ENCODE results near the gene ACBD6. TPM values are rescaled to one million over a fixed set of nuclear protein-coding genes. Genes with fewer than 3 reads are reported as not detected.
"Not testable (repeated sequence)": the region's sequence is repeated elsewhere in the genome, so short reads cannot be mapped to it uniquely, and the experiment has no call there.

ACBD6 gene
- total RNA-seq, 1 donor from 2014 or later: 34.4 TPM

DNA sequence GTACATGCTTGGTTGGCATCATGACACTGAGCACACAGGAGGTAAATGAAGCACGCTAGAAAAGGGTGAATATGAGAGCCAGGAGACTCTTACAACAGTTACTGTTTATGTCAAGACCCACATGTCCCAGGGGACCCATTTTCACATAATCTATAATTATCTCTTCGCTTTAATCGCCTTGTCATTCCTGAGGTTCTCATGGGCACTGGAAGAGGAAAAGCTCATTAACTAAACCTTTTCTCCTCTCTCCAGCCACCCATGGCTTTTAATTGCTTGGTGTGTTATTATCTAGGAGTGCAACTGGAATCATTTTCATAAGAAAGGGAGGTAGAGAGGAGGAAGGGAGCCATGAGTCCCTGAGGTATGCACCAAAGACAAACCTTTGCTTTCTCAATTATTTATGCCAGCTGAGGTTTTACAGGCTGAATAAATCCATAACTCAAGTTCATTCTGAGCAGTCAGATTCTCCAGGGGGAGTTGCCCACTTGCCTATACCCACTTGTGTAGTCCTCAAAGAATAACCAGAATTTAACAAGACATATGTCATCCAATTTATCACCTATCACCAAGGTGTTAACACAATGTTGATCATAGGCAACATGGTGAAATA, 77.4 kb downstream of the ACBD6 start:
- intact Hi-C loops (cut with DNase I): no loop called here
- TF ChIP-seq, protein P1, sequence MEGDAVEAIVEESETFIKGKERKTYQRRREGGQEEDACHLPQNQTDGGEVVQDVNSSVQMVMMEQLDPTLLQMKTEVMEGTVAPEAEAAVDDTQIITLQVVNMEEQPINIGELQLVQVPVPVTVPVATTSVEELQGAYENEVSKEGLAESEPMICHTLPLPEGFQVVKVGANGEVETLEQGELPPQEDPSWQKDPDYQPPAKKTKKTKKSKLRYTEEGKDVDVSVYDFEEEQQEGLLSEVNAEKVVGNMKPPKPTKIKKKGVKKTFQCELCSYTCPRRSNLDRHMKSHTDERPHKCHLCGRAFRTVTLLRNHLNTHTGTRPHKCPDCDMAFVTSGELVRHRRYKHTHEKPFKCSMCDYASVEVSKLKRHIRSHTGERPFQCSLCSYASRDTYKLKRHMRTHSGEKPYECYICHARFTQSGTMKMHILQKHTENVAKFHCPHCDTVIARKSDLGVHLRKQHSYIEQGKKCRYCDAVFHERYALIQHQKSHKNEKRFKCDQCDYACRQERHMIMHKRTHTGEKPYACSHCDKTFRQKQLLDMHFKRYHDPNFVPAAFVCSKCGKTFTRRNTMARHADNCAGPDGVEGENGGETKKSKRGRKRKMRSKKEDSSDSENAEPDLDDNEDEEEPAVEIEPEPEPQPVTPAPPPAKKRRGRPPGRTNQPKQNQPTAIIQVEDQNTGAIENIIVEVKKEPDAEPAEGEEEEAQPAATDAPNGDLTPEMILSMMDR (IDR thresholded peaks at IDR 0.05): no peak
- TF ChIP-seq POLR2A (IDR thresholded peaks at IDR 0.05) (no peak), POLR2AphosphoS5 (IDR thresholded peaks at IDR 0.05; ENCODE audit: insufficient read depth in 1 of 2, low read depth in 1 of 2) (no peak)

DNA sequence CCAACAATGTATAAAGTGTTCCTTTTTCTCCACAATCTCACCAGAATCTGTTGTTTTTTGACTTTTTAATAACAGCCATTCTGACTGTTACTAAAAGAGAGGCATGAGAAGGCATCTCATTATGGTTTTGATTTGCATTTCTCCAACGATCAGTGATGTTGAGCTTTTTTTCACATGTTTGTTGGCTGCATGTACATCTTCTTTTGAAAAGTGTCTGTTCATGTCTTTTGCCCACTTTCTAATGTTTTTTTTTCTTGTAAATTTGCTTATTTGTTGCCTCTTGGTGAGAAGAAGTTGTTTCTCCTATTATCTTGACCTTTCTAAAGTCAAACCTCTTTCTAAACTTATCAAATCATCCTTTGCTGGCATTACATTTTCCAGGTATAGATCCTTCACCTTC, 80.8 kb downstream of the ACBD6 start:
- intact Hi-C loops (cut with DNase I): no loop called here

More for the DNA sequence above, 77.4 kb downstream of the ACBD6 start:
- no peaks in the 10 kb centered on the region for H3K27me3 ChIP-seq
- H3K36me3 ChIP-seq: no peaks in the 10 kb centered on the region
- DNase-seq (ENCODE audit: extremely low spot score in 2 of 2): no peak
- H3K9me3 ChIP-seq: no peaks in the 10 kb centered on the region
- H3K4me1 ChIP-seq: peaks cover 9% of the 10 kb centered on the region
- H3K4me3 ChIP-seq: no peak overlapping the region
- H3K27ac ChIP-seq: no peak overlapping the region

DNA sequence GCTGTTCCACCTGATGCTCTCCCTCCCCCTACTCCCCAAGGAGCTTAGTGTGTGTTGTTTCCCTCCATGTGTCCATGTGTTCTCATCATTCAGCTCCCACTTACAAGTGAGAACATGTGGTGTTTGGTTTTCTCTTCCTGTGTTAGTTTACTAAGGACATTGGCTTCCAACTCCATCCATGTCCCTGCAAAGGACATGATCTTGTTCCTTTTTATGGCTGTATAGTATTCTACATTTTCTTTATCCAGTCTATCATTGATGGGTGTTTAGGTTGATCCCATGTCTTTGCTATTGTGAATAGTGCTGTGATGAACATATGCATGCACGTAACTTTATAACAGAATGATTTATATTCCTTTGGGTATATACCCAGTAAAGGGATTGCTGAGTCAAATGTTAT, 81.2 kb downstream of the ACBD6 start:
- H3K4me3 ChIP-seq; H3K36me3 ChIP-seq; H3K4me1 ChIP-seq; H3K9me3 ChIP-seq; intact Hi-C loops (cut with DNase I); H3K27ac ChIP-seq; DNase-seq (ENCODE audit: extremely low spot score in 2 of 2); H3K27me3 ChIP-seq: not testable (repeated sequence)

More for the DNA sequence above, 80.8 kb downstream of the ACBD6 start:
- Histone ChIP-seq H3K27me3 (no peaks in the 10 kb centered on the region), H3K36me3 (no peaks in the 10 kb centered on the region), H3K4me3 (no peak overlapping the region), H3K4me1 (peaks cover 9% of the 10 kb centered on the region), H3K27ac (no peak overlapping the region), H3K9me3 (no peaks in the 10 kb centered on the region)
- no peak for DNase-seq (ENCODE audit: extremely low spot score in 2 of 2)
- TF ChIP-seq, protein P1 (IDR thresholded peaks at IDR 0.05): no peak
- TF ChIP-seq POLR2A (IDR thresholded peaks at IDR 0.05) (no peak), POLR2AphosphoS5 (IDR thresholded peaks at IDR 0.05; ENCODE audit: insufficient read depth in 1 of 2, low read depth in 1 of 2) (no peak)

DNA sequence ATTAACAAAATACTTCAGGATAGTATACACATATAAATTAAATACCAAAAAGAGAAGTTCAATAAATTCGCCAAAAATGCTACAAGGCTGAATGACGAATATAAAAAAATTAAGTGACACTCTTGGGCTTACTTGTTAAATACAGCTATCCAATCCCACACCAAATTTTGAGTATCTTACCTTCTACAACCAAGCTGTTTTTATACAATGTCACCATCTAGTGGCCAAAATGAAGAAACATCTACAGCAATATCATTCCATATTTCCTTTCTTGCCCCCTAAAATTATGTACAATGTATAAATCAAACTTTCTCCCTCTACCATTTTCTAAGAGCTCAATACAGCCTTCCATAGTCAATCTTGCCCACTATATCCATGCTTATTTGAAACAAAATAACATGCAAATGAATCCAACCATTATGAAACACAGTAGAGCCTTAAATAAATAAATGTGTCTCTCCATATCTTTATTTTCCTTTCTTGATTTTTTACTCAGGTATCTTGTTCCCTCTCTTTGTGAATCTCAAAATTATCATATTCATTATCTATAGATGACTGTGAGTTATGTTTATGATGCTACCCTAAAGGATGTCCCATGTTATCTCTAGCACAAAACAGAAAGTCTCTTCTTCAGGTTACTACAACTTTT, 86.3 kb downstream of the ACBD6 start:
- TF ChIP-seq POLR2A (IDR thresholded peaks at IDR 0.05) (no peak), POLR2AphosphoS5 (IDR thresholded peaks at IDR 0.05; ENCODE audit: insufficient read depth in 1 of 2, low read depth in 1 of 2) (no peak)
- TF ChIP-seq, protein P1 (IDR thresholded peaks at IDR 0.05): peak in 1 of 3 experiments; percentile 32
- H3K9me3 ChIP-seq: no peaks in the 10 kb centered on the region
- no peak for DNase-seq (ENCODE audit: extremely low spot score in 2 of 2)
- H3K36me3 ChIP-seq: peaks cover 0 to 8% of the 10 kb centered on the region in 2 donors
- H3K27ac ChIP-seq: no peak overlapping the region
- intact Hi-C loops (cut with DNase I): no loop called here
- H3K4me1 ChIP-seq: no peaks in the 10 kb centered on the region
- no peaks in the 10 kb centered on the region for H3K27me3 ChIP-seq
- no peak overlapping the region for H3K4me3 ChIP-seq

DNA sequence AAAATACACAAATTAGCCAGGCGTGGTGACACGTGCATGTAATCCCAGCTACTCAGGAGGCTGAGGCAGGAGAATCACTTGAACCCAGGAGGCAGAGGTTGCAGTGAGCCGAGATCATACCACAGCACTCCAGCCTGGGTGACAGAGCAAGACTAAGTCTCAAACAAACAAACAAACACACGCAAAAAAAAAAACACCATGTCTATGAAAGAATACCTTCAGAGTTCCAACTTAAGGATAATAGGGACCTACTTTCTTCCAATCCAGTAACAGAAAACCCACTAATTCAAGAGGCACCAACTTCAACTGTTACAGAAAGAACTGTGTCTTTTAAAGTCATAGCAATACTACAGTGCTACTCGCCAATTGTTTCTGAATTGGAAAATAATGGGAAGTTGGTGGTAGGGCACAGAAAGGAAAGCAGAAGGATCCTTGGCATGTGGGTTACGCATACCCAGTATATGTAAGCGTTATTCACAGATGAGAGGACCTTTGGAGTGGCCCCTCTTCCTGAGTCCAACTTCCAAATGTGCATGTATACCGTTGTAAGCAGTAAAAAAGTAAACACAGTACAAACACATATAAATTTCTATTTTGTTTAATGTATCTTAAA, 87.0 kb downstream of the ACBD6 start:
- TF ChIP-seq POLR2A (IDR thresholded peaks at IDR 0.05) (no peak), POLR2AphosphoS5 (IDR thresholded peaks at IDR 0.05; ENCODE audit: insufficient read depth in 1 of 2, low read depth in 1 of 2) (no peak)
- TF ChIP-seq, protein P1 (IDR thresholded peaks at IDR 0.05): no peak
- H3K9me3 ChIP-seq: no peaks in the 10 kb centered on the region
- H3K4me3 ChIP-seq: no peak overlapping the region
- intact Hi-C loops (cut with DNase I): no loop called here
- no peak for DNase-seq (ENCODE audit: extremely low spot score in 2 of 2)
- no peaks in the 10 kb centered on the region for H3K4me1 ChIP-seq
- no peak overlapping the region for H3K27ac ChIP-seq
- no peaks in the 10 kb centered on the region for H3K27me3 ChIP-seq
- peaks cover 0 to 8% of the 10 kb centered on the region in 2 donors for H3K36me3 ChIP-seq

All from vagina (tissue), 2 donors.